ENCODE data around the gene STEAP3.

GRCh38 chr2:119279666-119280065 is 56.0 kb downstream of the STEAP3 start:
- no peak for TF ChIP-seq CTCF (IDR thresholded peaks at IDR 0.05 in 2 of 3, conservative IDR thresholded peaks at IDR 0.05 in 1 of 3; ENCODE audit: borderline replicate concordance in 1 of 3, insufficient read depth in 1 of 3, low read depth in 2 of 3, low read length in 2 of 3)
- TF ChIP-seq YY1 (IDR thresholded peaks at IDR 0.05; ENCODE audit: extremely low read depth, insufficient replicate concordance, low read depth, low read length): no peak
- no peak for TF ChIP-seq EGR1 (IDR thresholded peaks at IDR 0.05; ENCODE audit: low read depth)
- TF ChIP-seq ELF1 (IDR thresholded peaks at IDR 0.05; ENCODE audit: borderline replicate concordance, low read depth): no peak
- TF ChIP-seq POLR2AphosphoS5 (IDR thresholded peaks at IDR 0.05; ENCODE audit: low read depth, low read length): no peak
- TF ChIP-seq REST (IDR thresholded peaks at IDR 0.05; ENCODE audit: low read depth): no peak
- no peak for TF ChIP-seq POLR2A (IDR thresholded peaks at IDR 0.05; ENCODE audit: borderline replicate concordance, extremely low read depth, insufficient read depth, insufficient read length)
- no peak for TF ChIP-seq JUND (IDR thresholded peaks at IDR 0.05)
- TF ChIP-seq RAD21 (IDR thresholded peaks at IDR 0.05; ENCODE audit: low read depth): no peak
- no peak for TF ChIP-seq TCF7L2 (IDR thresholded peaks at IDR 0.05; ENCODE audit: borderline replicate concordance, extremely low read depth, insufficient read depth, insufficient read length)

Measured in HCT116 (cell line).